ENCODE measurements around the gene ZSWIM8. TPM values are rescaled to one million over a fixed set of nuclear protein-coding genes. Genes with fewer than 3 reads are reported as not detected.

The ZSWIM8 gene
- total and polyA plus RNA-seq, 2 donors (not counting 3 experiments of a cell fraction or from before 2014, with no cell fraction given) = 111 to 230 TPM

DNA sequence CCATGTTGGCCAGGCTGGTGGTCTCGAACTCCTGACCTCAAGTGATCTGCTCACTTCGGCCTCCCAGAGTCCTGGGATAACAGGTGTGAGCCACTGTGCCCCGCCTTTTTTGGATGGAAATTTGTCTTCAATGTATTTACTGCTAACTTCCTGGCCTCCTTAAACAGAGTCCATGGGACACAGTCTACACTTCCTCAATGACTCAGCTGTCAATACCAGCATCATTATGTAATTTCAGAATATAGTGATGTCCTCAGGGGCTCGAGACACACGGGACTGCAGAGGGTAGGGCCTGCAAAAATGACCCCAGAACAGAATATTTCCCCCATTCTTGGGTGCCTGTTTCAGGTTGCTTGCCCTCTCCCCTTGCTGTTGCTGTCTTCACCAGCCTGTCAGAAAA, 57.9 kb downstream of the ZSWIM8 start:
- H4K20me1 ChIP-seq (replicated peaks; ENCODE audit: control insufficient read depth, extremely low read depth, insufficient read depth, low read length) = no peaks in the 10 kb centered on the region
- no peak overlapping the region for H3K4me3 ChIP-seq (replicated peaks in 1 of 3; ENCODE audit: insufficient read depth in 1 of 3, low read depth in 1 of 3, low read length in 3 of 3)
- H3K79me2 ChIP-seq (ENCODE audit: control insufficient read depth, insufficient read depth, low read length) = no peaks in the 10 kb centered on the region
- no peak overlapping the region for H2AFZ ChIP-seq (ENCODE audit: low read depth, low read length)
- ChIA-PET POLR2A (no interaction called here), CTCF (interaction anchor here (1.4 to 11.6 kb wide), 2 partner anchors 9 to 37 kb away, joined by 3 to 171 read pairs; no protein-coding TSS in a partner anchor)
- H3K4me1 ChIP-seq (ENCODE audit: control insufficient read depth, extremely low read depth, insufficient read depth, low read length) = peaks cover 15% of the 10 kb centered on the region
- no peaks in the 10 kb centered on the region for H3K9me3 ChIP-seq (replicated peaks; ENCODE audit: control insufficient read depth, insufficient read depth, low read length)
- dilution Hi-C loops (cut with MboI; ENCODE audit: extremely low pct_ligation_motif_present, low sequenced_read_pairs) = no loop called here
- H3K9me1 ChIP-seq (replicated peaks; ENCODE audit: control insufficient read depth, extremely low read depth, insufficient read depth, low read length) = no peaks in the 10 kb centered on the region
- TF ChIP-seq JUN (IDR thresholded peaks at IDR 0.05; ENCODE audit: borderline replicate concordance, insufficient read depth, insufficient read length, low read depth) (peak; percentile 60), EZH2 (IDR thresholded peaks at IDR 0.05; ENCODE audit: borderline replicate concordance, low read depth, low read length, severe bottlenecking) (no peak), FOS (IDR thresholded peaks at IDR 0.05; ENCODE audit: borderline replicate concordance, insufficient read depth, low read length) (peak; percentile 30)
- TF ChIP-seq, protein P1, sequence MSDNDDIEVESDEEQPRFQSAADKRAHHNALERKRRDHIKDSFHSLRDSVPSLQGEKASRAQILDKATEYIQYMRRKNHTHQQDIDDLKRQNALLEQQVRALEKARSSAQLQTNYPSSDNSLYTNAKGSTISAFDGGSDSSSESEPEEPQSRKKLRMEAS (IDR thresholded peaks at IDR 0.05; ENCODE audit: insufficient read depth, insufficient read length) = no peak
- peaks cover 3 to 14% of the 10 kb centered on the region in 2 experiments for H3K36me3 ChIP-seq (ENCODE audit: control insufficient read depth in 2 of 2, extremely low read depth in 1 of 2, insufficient read depth in 2 of 2, low read length in 2 of 2)
- H3K4me2 ChIP-seq (ENCODE audit: insufficient read depth, low read length) = no peak overlapping the region
- FAIRE-seq (peak; percentile 38), DNase-seq (ENCODE audit: low read depth, low spot score) (peak; percentile 52)
- no peaks in the 10 kb centered on the region for H3K27me3 ChIP-seq (ENCODE audit: control insufficient read depth in 2 of 2, insufficient read depth in 2 of 2, low read length in 2 of 2)
- H3K9ac ChIP-seq (replicated peaks; ENCODE audit: extremely low read depth, insufficient read depth, low read length) = no peak overlapping the region
- peak overlapping the region; percentile 45 for H3K27ac ChIP-seq (ENCODE audit: insufficient read depth, low read depth, low read length)
- intact Hi-C loops (cut with micrococcal nuclease) = no loop called here
- no TSS peak for BruUV-seq (replicated peaks)

DNA sequence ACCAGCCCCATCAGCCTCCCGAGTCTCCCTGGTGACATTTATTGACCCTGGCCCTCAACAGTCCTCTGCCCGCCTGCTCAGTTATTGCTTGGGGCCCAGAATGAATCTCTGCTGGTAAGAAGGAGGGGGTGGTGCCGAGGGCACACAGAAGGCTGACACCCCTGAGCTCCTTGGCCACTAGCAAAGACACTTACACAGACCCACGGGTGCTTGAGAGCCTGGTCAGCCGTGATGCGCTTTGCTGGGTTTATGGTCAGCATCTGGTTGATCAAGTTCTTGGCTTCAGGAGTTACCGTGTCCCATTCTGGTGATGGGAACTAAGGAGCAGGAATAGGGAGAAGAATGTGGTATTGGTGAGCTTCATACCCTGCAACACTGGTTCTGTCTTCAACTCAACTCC, 61.6 kb downstream of the ZSWIM8 start:
- Histone ChIP-seq H3K36me3 (ENCODE audit: control insufficient read depth in 2 of 2, extremely low read depth in 1 of 2, insufficient read depth in 2 of 2, low read length in 2 of 2) (peaks cover 7 to 26% of the 10 kb centered on the region in 2 experiments), H3K9ac (replicated peaks; ENCODE audit: extremely low read depth, insufficient read depth, low read length) (no peak overlapping the region), H4K20me1 (replicated peaks; ENCODE audit: control insufficient read depth, extremely low read depth, insufficient read depth, low read length) (no peaks in the 10 kb centered on the region), H3K4me1 (ENCODE audit: control insufficient read depth, extremely low read depth, insufficient read depth, low read length) (peaks cover 4% of the 10 kb centered on the region), H3K9me1 (replicated peaks; ENCODE audit: control insufficient read depth, extremely low read depth, insufficient read depth, low read length) (no peaks in the 10 kb centered on the region), H3K27ac (ENCODE audit: insufficient read depth, low read depth, low read length) (no peak overlapping the region), H3K79me2 (ENCODE audit: control insufficient read depth, insufficient read depth, low read length) (no peaks in the 10 kb centered on the region), H3K4me3 (replicated peaks in 1 of 3; ENCODE audit: insufficient read depth in 1 of 3, low read depth in 1 of 3, low read length in 3 of 3) (no peak overlapping the region), H3K9me3 (replicated peaks; ENCODE audit: control insufficient read depth, insufficient read depth, low read length) (no peaks in the 10 kb centered on the region), H3K27me3 (ENCODE audit: control insufficient read depth in 2 of 2, insufficient read depth in 2 of 2, low read length in 2 of 2) (no peaks in the 10 kb centered on the region), H2AFZ (ENCODE audit: low read depth, low read length) (no peak overlapping the region), H3K4me2 (ENCODE audit: insufficient read depth, low read length) (no peak overlapping the region)
- no peak for FAIRE-seq
- TF ChIP-seq JUN (IDR thresholded peaks at IDR 0.05; ENCODE audit: borderline replicate concordance, insufficient read depth, insufficient read length, low read depth) = no peak
- ChIA-PET CTCF (interaction anchor here (0.8 to 11.6 kb wide), 4 partner anchors 27 to 234 kb away, joined by 3 to 171 read pairs (median 4); no protein-coding TSS in a partner anchor), POLR2A (no interaction called here)
- no peak for DNase-seq (ENCODE audit: low read depth, low spot score)
- BruUV-seq (replicated peaks) = no TSS peak
- intact Hi-C loops (cut with micrococcal nuclease) = no loop called here
- dilution Hi-C loops (cut with MboI; ENCODE audit: extremely low pct_ligation_motif_present, low sequenced_read_pairs) = no loop called here
